GM18517 (cell line): Measurements from ENCODE around the gene BCDIN3D.
"Not testable (repeated sequence)": the region's sequence is repeated elsewhere in the genome, so short reads cannot be mapped to it uniquely, and the experiment has no call there.

Source experiments
- ATAC-seq: cut with Tn5 transposase; IDR thresholded peaks from one replicate; pipeline ENCODE4 v1.9.1; 2021; ENCODE audit warnings: mild to moderate bottlenecking, moderate library complexity; ENCODE audit not compliant: unreplicated experiment

BCDIN3D gene

DNA sequence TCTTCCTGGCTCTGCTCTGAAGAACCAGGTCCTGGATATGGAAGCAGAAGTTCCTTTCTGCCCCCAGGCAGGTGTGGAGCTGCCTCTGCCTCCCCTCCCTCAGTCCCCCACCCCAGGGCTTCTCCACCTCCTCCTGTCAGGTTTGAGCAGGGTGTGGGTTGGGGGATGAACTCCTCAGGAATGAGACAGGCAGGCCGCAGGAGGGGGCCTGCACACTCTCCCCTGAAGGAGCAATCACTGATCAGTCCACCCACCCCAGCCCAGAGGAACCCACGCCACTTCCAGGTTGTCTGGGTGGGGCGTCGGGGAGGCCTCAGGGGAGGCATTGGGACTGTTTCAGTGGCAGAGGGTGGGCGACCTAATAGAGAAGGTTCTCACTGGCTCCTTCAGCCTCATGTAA lies 34.2 kb upstream of the BCDIN3D start:
- no peak for ATAC-seq

DNA sequence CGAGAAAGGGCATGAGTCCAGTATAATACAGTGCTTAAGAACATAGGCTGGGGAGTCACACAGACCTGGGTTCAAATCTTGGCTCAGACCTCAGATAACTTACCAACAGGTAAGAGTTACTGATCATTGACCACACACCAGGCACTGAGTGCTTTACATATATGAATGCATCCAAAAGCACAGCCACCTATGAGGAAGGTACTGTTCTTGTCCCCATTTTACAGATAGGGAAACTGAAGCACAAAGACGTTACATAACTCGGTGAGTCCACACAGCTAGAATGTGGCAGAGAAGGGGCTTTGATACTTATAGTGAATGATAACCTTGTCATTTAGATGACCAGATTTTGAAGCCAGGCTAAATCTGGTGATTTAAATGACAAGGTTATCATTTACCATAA lies 33.2 kb upstream of the BCDIN3D start:
- no peak for ATAC-seq

DNA sequence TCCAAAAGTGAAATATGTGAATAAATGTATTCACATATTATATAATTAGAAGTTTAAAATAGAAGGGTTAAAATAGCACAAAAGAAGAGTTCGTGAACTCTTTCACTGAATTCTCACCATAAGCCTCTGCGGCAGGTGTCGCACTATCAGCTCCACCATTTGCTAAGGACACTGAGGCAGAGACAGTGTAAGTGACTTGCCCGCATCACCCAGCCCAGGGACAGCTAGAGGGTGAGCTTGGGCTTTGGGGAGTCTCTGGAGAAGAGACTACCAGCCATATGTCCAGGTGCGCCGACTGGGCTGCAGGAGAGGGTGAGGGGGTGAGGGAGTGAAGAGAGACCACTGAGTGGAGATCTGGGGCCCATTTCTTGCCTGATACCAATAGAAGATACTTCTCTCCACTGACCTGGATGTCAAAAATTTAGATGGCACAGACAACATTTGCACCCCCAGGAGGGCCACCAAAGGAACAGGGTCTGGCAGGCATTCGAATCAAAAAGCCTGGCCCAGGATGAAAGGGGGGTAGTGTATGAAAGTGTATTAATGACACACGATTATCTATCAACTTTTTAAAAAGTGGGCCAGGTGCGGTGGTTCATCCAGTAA lies 32.3 kb upstream of the BCDIN3D start:
- no peak for ATAC-seq

DNA sequence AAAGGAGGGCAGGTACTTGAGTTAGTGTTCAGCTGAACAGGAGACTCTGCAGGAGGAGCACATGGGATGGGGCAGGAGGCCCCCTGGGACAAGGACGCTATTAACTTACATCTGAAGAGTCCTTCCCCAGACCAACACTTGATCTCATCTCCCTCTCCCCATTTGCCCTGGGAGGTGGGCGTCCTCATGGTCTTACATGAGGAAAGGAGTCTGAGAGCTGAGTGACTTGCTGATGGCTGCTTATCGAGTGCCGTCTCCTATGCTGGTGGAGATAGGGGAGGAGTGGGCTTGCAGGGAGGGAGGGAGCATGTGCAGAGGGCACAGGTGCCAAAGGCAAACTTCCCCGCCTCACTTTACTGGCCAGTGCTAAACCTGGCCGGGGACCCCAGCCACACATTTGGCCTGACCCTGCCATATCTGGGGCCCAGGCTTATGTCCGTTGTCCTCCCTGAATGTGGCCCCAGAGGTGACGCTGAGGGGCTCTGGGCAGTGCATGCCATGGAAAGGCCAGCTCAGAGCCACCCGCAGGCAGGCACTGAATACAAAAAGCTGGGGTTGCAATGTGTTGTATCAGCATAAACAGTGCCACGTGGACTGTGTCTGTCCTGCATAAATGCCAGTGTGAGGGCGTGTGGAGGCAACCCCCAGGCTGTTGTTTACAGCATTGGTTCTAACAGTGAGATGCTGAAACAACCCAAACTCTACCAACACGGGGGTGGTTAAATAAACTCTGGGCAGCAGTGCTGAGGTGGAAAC lies 31.4 kb upstream of the BCDIN3D start:
- ATAC-seq = no peak

DNA sequence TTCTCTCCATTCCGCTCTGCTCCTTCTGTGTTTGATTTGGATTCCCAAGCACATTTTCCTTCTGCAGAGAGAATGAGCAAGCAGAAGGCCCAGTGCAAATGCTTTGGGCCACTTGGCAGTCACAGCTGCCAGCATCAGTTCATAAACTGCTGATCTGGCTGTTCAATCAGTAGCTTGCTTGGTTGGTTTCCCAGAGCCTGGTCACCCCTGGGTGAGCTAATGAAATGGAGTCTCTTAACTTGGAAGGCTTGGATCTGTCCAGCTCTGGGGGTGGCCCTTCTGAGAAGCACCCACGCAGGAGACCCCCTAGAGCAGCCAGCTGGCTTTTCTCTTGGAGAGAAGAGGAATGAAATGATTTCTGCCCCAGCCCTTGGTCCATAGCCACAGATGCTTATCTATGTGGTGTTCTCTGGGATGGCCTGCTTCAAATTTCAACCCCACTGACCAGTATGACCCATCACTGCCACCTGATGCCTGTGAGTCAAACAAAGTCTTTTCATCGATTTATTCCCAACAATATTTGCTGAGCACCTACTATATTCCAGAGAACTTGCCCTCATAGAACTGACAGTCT lies 30.5 kb upstream of the BCDIN3D start:
- ATAC-seq = no peak

GRCh38 chr12:49872781-49873181 lies 29.9 kb upstream of the BCDIN3D start:
- ATAC-seq = no peak

DNA sequence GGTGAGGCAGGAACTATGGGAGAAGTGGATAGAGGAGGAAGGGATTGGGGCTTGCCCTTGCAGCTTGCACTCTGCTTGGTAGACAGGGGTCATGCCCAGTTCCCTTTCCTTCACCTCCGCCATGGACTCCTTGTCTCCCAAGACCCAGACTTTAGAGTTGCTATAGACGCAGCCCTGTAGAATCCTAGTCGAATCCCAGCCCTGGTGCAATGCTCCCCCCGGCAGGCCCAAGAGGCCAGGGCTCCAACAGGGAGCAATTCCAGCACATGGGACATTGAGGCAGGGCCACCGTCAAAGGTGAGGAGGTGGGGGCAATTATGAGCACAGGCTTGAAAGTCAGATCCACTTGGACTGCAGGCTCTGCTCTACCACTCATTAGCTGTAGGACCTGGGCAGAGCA lies 29.5 kb upstream of the BCDIN3D start:
- ATAC-seq = no peak

- ATAC-seq = not testable (repeated sequence)
Measured at GRCh38 chr12:49871811-49872251, 28.9 kb upstream of the BCDIN3D start.

GRCh38 chr12:49871263-49871561 lies 28.3 kb upstream of the BCDIN3D start:
- no peak for ATAC-seq

- no peak for ATAC-seq
Measured at GRCh38 chr12:49870501-49871262, 27.8 kb upstream of the BCDIN3D start.

- no peak for ATAC-seq
Measured at GRCh38 chr12:49869816-49870500, 27.1 kb upstream of the BCDIN3D start.

GRCh38 chr12:49868952-49869815 lies 26.3 kb upstream of the BCDIN3D start:
- no peak for ATAC-seq

DNA sequence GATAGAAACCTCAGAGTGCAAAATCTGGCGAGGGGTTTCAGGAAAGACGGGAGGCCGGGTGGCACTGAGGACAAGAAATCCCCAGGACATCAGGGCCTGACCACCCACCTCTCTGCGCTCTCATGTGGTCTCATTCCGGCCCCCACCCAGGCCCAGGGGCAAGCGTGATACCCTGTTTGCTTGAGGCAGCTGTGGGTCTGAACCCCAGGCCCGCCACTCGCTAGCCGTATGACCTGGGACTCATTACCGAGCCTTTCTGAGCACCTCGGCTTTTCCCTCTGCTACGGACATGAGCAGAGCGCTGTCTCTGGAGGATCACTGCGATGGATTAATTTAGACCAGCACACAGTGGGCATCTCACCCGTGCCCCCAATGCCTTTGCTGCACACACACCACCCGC lies 25.5 kb upstream of the BCDIN3D start:
- ATAC-seq = no peak

DNA sequence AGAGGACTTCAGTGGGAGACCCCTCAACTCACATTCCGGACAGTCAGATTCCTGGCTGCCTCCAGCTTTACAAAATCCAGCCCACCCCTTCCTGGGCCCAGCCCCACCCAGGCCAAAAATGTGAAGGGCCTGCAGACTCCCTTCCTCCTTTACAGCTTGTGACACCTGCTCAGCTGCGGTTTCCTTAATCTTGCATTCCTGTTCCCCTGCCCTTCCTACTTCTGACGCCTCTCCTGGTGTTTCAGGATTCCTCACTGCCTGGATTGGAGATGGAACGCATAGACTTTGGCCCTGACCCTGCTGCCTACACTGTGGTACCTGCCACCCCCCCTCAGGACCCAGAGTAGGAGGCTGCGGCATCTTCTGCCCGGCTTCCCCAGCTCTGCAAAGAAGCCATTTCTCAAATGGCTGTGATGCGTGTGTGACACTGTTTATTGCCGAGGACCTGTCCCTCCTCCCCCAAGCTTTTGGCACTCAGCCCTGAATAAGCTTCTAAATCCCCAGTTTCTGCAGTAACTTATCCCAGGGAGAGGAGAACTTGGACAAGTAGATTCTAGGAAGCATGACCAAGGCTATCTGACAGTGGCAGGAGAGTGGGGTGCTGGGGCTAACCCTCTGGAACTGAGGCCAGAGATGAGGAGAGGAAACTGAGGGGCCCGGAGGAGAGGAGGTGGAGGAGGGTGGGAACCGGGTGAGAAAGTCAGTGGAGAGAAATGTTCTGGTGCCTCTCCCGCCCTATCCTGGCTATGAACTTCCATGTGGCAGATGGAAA lies 24.9 kb upstream of the BCDIN3D start:
- no peak for ATAC-seq

GRCh38 chr12:49866859-49867569 lies 24.1 kb upstream of the BCDIN3D start:
- no peak for ATAC-seq

DNA sequence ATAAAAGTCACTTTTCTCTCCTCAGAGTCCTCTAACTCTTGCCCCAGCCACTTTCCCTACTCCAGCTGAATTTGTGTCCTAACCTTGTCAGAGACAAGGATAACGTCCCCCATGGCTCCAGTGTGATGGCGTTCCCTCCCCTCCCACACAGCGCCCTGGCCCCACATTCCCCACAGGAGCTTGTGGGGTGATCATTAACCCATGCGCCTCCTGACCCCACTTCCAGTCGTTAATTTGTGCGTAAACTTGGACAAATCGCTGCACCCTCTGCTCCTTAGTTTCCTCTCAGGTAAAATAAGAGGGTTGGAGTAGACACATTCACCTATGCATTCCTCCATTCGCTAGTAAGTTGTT lies 22.9 kb upstream of the BCDIN3D start:
- ATAC-seq = no peak

DNA sequence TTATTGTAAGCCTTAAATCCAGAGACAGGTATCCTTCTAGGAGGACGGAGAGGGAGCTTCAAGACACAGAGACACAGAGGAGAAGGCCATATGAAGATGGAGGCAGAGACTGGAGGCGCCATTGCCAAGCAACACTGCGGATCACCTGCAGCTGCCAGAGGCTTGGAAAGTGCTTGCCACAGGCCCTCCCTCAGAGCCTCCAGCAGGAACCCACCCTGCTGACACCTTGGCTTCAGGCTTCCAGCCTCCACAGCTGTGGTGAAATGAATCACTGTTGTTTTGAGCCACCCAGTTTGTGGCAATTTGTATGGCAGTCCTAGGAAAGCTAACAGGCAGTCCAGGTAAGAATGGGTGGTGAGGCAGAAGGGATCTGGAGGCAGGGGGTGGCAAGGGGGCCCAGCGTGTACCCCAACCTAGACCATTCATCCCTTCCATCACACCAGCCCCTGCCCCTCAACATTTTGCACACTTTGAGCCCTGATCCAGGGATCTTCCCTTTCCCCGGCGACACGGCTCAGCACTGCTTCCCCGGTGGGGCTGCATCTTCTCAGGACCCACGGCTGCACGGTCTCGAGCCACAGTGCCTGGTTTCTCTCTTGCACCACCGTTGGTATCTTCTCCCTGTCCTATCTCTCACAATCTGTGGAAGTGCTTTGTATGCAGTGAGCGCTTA lies 22.3 kb upstream of the BCDIN3D start:
- ATAC-seq = no peak

GRCh38 chr12:49864798-49865090 lies 21.8 kb upstream of the BCDIN3D start:
- ATAC-seq = no peak
